ENCODE measurements around the gene NINL.
"Not testable (repeated sequence)": the region's sequence is repeated elsewhere in the genome, so short reads cannot be mapped to it uniquely, and the experiment has no call there.

Gene NINL

GRCh38 chr20:25552977-25553376 is 32.4 kb downstream of the NINL start:
- DNase-seq (ENCODE audit: low read depth), result no peak

- DNase-seq (ENCODE audit: low read depth), result no peak
Measured at GRCh38 chr20:25551413-25552215, 33.7 kb downstream of the NINL start.

- DNase-seq (ENCODE audit: low read depth), result not testable (repeated sequence)
Measured at GRCh38 chr20:25550645-25551337, 34.5 kb downstream of the NINL start.

- DNase-seq (ENCODE audit: low read depth), result no peak
Measured at GRCh38 chr20:25549843-25550477, 35.4 kb downstream of the NINL start.

GRCh38 chr20:25549172-25549773 is 36.1 kb downstream of the NINL start:
- no peak for DNase-seq (ENCODE audit: low read depth)

- no peak for DNase-seq (ENCODE audit: low read depth)
Measured at GRCh38 chr20:25548613-25549086, 36.7 kb downstream of the NINL start.

GRCh38 chr20:25547999-25548398 is 37.3 kb downstream of the NINL start:
- DNase-seq (ENCODE audit: low read depth), result no peak

- no peak for DNase-seq (ENCODE audit: low read depth)
Measured at GRCh38 chr20:25547063-25547462, 38.3 kb downstream of the NINL start.

- DNase-seq (ENCODE audit: low read depth), result no peak
Measured at GRCh38 chr20:25546048-25546447, 39.3 kb downstream of the NINL start.

- DNase-seq (ENCODE audit: low read depth), result no peak
Measured at GRCh38 chr20:25545171-25545570, 40.2 kb downstream of the NINL start.

GRCh38 chr20:25544734-25545133 is 40.6 kb downstream of the NINL start:
- DNase-seq (ENCODE audit: low read depth), result no peak

GRCh38 chr20:25544311-25544710 is 41.0 kb downstream of the NINL start:
- DNase-seq (ENCODE audit: low read depth), result no peak

- DNase-seq (ENCODE audit: low read depth), result no peak
Measured at GRCh38 chr20:25543068-25543467, 42.3 kb downstream of the NINL start.

- no peak for DNase-seq (ENCODE audit: low read depth)
Measured at GRCh38 chr20:25541676-25542075, 43.7 kb downstream of the NINL start.

GRCh38 chr20:25539742-25540672 is 45.3 kb downstream of the NINL start:
- no peak for DNase-seq (ENCODE audit: low read depth)

GRCh38 chr20:25538838-25539665 is 46.3 kb downstream of the NINL start:
- DNase-seq (ENCODE audit: low read depth), result no peak

- DNase-seq (ENCODE audit: low read depth), result no peak
Measured at GRCh38 chr20:25537890-25538289, 47.4 kb downstream of the NINL start.

- DNase-seq (ENCODE audit: low read depth), result no peak
Measured at GRCh38 chr20:25535762-25536161, 49.6 kb downstream of the NINL start.

GRCh38 chr20:25534845-25535244 is 50.5 kb downstream of the NINL start:
- DNase-seq (ENCODE audit: low read depth), result no peak

GRCh38 chr20:25533920-25534700 is 51.2 kb downstream of the NINL start:
- no peak for DNase-seq (ENCODE audit: low read depth)

Measured in stromal cell of bone marrow (primary cell).